Stimulated activated effector memory CD8-positive, alpha-beta T cell treated with anti-CD3 and anti-CD28 coated beads, Interleukin-12 subunit alpha, Interleukin-12 subunit beta, amount 100 ng/mL, for 72 hours (primary cell): ENCODE results near the gene SLC12A7.
"Not testable (repeated sequence)": the region's sequence is repeated elsewhere in the genome, so short reads cannot be mapped to it uniquely, and the experiment has no call there.

ENCODE experiments used
- ATAC-seq: fragments of 150-1000 bp; cut with Tn5 transposase; 2 replicates; pipeline ENCODE4 v1.10.0; 2021
- DNase-seq, 2 donors: peaks; one replicate each; pipeline ENCODE4 v3.0.0; 2021 to 2022; ENCODE audit warnings: low spot score in 2 of 2
- H3K27ac Mint-ChIP-seq: one replicate; pipeline ENCODE4 v1.8.0; 2022; ENCODE audit warnings: mild to moderate bottlenecking, mixed read lengths
- H3K36me3 Mint-ChIP-seq: one replicate; pipeline ENCODE4 v1.8.0; 2022; ENCODE audit warnings: mild to moderate bottlenecking, mixed read lengths
- H3K4me1 Mint-ChIP-seq: one replicate; pipeline ENCODE4 v1.8.0; 2022; ENCODE audit warnings: mixed read lengths
- H3K4me3 Mint-ChIP-seq: one replicate; pipeline ENCODE4 v1.8.0; 2022; ENCODE audit warnings: mild to moderate bottlenecking, mixed read lengths
- H3K9me3 Mint-ChIP-seq: one replicate; pipeline ENCODE4 v1.8.0; 2022; ENCODE audit warnings: mixed read lengths

SLC12A7 gene

DNA sequence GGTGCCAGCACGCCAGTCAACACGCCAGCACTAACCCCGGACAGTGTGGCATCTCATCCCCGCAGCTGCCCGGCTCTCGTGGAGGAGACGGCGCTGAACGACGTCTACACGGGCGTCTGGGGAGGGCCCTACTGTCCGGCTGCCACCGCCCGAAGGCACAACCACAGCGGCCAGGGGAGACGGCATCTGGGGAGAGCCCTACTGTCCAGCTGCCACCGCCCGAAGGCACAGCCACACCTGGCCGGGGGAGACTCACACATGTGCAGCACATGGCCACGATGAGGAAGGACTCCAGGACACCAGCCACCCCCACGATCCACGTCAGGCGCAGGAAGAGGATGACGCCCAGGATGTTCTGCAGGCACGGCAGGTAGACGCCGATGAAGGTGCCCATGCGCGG lies 23.1 kb downstream of the SLC12A7 start:
- Mint-ChIP-seq H3K27ac (peak overlapping the region; percentile 83), H3K36me3 (peaks cover 5% of the 10 kb centered on the region), H3K4me3 (no peak overlapping the region)

DNA sequence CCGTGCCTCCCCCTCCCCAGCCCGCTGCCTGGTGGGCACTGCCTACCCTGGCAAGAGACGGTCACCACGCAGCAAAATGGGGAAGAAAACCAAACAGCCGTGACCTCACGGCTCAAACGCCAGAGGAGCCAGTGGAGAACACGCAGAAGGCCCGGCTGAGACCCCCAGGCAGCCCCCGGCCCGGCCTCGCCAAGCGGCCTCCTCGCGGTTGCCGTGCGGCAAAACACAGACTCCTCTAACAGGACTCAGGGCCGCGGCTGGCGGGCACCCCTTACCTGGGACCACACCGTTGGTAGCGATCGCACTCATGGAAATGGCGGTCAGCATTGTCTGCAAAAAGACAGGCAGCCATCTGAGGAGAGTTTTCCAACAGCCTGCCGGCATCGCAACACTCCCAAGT lies 23.8 kb downstream of the SLC12A7 start:
- no peaks in the 10 kb centered on the region for H3K9me3 Mint-ChIP-seq
- H3K4me3 Mint-ChIP-seq = no peak overlapping the region
- no peak overlapping the region for H3K27ac Mint-ChIP-seq
- no peaks in the 10 kb centered on the region for H3K4me1 Mint-ChIP-seq
- peaks cover 5% of the 10 kb centered on the region for H3K36me3 Mint-ChIP-seq
- ATAC-seq (no peak), DNase-seq (no peak)

More for the DNA sequence above, 23.1 kb downstream of the SLC12A7 start:
- DNase-seq (no peak), ATAC-seq (no peak)
- no peaks in the 10 kb centered on the region for H3K4me1 Mint-ChIP-seq
- H3K9me3 Mint-ChIP-seq = no peaks in the 10 kb centered on the region

DNA sequence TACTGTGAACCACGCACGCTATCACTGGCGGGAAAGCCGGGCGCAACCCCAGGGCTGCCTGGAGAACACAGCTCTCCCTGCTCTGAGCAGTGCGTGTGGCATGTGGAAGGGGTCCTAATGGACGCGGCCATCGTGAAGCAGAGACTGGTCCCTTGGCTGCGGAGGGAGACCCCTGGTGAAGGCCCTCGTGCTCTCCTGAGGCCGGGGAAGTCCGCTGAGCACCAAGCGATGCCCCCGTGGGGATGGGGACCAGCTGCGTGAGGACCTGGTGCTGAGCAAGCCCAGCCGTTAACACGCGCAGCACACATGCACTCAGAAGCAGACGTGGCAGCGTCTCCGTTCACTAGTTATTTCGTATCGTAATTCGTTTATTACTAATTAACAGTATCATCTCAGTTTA lies 24.4 kb downstream of the SLC12A7 start:
- Mint-ChIP-seq H3K4me1 (no peaks in the 10 kb centered on the region), H3K27ac (no peak overlapping the region), H3K36me3 (peaks cover 5% of the 10 kb centered on the region), H3K4me3 (no peak overlapping the region), H3K9me3 (no peaks in the 10 kb centered on the region)
- ATAC-seq (no peak), DNase-seq (no peak)

GRCh38 chr5:1086871-1087270 lies 25.0 kb downstream of the SLC12A7 start:
- Mint-ChIP-seq H3K4me3 (no peak overlapping the region), H3K27ac (no peak overlapping the region), H3K9me3 (no peaks in the 10 kb centered on the region), H3K36me3 (peaks cover 5% of the 10 kb centered on the region), H3K4me1 (no peaks in the 10 kb centered on the region)
- no peak for DNase-seq
- no peak for ATAC-seq

DNA sequence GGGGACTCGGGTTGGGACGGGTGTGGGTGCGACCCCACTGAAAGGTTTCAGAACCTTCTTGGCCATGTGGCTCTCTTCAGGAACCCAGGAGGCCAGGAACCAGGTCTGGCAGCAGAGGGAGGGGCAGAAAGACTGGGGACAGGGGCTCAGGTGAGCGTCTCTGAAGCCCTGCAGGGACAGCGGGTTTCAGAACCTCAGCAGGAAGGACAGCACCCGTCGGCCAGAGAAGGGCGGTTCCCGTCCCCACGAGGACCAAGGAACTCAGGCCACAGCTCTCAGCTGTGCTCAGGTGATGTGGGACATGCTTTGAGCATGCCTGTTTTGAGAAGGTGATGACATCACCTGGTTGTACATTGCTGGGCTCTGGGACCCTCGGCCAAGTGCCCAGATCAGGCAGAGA lies 25.7 kb downstream of the SLC12A7 start:
- DNase-seq = no peak
- no peak for ATAC-seq
- H3K27ac Mint-ChIP-seq = no peak overlapping the region
- H3K9me3 Mint-ChIP-seq = no peaks in the 10 kb centered on the region
- H3K36me3 Mint-ChIP-seq = peaks cover 5% of the 10 kb centered on the region
- no peak overlapping the region for H3K4me3 Mint-ChIP-seq
- H3K4me1 Mint-ChIP-seq = no peaks in the 10 kb centered on the region

- H3K4me1 Mint-ChIP-seq = no peaks in the 10 kb centered on the region
- DNase-seq (no peak), ATAC-seq (no peak)
- H3K36me3 Mint-ChIP-seq = peaks cover 5% of the 10 kb centered on the region
- H3K27ac Mint-ChIP-seq = no peak overlapping the region
- no peaks in the 10 kb centered on the region for H3K9me3 Mint-ChIP-seq
- H3K4me3 Mint-ChIP-seq = no peak overlapping the region
These were observed 26.5 kb downstream of the SLC12A7 start for GRCh38 chr5:1085391-1085790.

- Mint-ChIP-seq H3K27ac (no peak overlapping the region), H3K9me3 (no peaks in the 10 kb centered on the region), H3K4me3 (no peak overlapping the region), H3K36me3 (no peaks in the 10 kb centered on the region), H3K4me1 (no peaks in the 10 kb centered on the region)
- DNase-seq (no peak), ATAC-seq (no peak)
These were observed 27.8 kb downstream of the SLC12A7 start for GRCh38 chr5:1083823-1084605.

DNA sequence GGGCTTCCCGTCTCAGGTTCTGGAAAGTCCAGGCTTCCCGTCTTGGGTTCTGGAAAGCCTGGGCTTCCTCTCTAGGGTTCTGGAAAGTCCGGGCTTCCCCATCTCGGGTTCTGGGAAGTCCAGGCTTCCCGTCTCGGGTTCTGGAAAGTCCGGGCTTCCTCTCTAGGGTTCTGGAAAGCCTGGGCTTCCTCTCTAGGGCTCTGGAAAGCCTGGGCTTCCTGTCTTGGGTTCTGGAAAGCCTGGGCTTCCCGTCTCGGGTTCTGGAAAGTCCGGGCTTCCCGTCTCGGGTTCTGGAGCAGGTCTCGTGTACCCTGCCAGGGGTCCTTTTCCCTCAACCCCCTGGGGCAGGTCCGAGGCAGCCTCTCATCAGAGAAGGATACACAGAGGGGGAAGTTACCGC lies 28.8 kb downstream of the SLC12A7 start:
- not testable (repeated sequence) for H3K4me1 Mint-ChIP-seq, H3K4me3 Mint-ChIP-seq, H3K27ac Mint-ChIP-seq, H3K36me3 Mint-ChIP-seq, H3K9me3 Mint-ChIP-seq, DNase-seq, ATAC-seq

DNA sequence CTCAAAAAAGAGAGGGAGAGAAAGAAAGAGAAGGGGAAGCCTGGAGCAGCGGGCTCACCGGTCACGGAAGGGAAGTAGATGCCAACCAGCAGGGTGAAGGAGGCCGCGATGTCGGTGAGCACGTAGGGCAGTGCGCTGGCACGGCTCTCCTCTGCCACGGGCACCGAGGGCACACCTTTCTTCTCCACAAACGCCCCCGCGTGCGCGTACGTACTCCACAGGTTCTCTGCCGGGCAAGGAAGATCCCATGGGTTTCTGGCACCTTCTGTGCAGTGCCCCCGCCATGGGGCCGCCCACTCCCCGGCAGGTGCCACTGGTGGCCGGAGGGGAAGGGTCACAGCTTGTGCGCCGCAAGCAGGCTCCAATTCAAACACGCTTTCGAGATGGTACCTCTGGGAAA lies 30.3 kb downstream of the SLC12A7 start:
- Mint-ChIP-seq H3K36me3 (no peaks in the 10 kb centered on the region), H3K4me3 (no peak overlapping the region), H3K4me1 (no peaks in the 10 kb centered on the region), H3K9me3 (no peaks in the 10 kb centered on the region), H3K27ac (no peak overlapping the region)
- no peak for ATAC-seq
- DNase-seq = no peak

DNA sequence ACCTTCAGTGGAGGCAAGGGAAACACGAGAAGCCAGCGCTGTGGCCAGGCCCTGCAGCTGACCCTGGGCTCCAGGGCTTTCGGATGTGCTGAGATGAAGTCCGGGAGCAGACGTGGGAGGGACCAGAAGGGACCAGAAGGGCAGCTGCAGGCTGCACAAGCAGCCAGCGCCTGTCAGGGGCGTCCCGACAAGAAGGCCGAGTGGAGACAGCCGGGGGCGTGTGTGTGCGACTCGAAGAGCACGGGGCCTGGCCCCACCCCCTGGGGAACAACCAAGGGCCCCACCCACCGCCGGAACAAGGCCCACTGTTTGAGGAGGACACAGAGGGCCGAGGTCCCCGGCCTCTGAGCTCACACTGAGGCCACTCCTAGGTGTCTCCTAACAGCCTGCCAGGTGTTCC lies 31.4 kb downstream of the SLC12A7 start:
- DNase-seq = no peak
- ATAC-seq = no peak
- no peaks in the 10 kb centered on the region for H3K36me3 Mint-ChIP-seq
- H3K27ac Mint-ChIP-seq = peak overlapping the region; percentile 12
- H3K4me3 Mint-ChIP-seq = no peak overlapping the region
- no peaks in the 10 kb centered on the region for H3K4me1 Mint-ChIP-seq
- H3K9me3 Mint-ChIP-seq = no peaks in the 10 kb centered on the region

DNA sequence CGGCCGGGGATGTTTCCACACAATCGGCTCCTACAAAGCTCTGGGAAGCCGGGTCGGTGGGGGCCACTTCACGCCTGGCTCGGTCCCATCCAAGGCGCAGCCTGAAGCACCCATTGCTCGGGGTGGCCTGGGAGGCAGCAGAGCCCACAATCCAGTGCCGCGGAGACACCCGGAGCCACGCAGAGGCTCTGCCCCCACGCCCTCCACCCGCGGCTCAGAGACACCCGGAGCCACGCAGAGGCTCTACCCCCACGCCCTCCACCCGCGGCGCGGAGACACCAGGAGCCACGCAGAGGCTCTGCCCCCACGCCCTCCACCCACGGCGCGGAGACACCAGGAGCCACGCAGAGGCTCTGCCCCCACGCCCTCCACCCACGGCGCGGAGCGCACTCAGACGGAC lies 31.9 kb downstream of the SLC12A7 start:
- ATAC-seq = no peak
- Mint-ChIP-seq H3K4me1 (no peaks in the 10 kb centered on the region), H3K9me3 (no peaks in the 10 kb centered on the region), H3K27ac (no peak overlapping the region), H3K36me3 (no peaks in the 10 kb centered on the region), H3K4me3 (no peak overlapping the region)
- DNase-seq = no peak

DNA sequence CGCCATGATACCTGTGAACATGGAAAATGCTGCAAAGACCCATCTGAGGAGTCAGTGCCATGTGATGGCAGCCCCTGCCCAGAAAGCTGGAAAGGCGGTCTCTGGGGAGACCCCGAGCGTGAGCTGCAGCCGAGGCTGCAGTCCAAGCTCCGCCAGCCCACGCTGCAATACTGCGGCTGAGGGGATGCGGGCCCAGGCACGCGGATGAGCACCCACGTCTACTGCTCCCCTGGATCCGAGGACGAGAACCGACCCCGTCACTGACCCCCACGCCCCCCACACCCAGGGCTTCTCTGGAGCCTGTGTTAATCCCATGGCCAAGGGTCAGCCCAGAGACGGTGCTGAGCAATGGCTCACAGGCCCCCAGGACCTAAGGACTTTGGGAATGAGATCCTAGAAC lies 32.4 kb downstream of the SLC12A7 start:
- ATAC-seq = no peak

GRCh38 chr5:1078851-1079250 lies 33.0 kb downstream of the SLC12A7 start:
- ATAC-seq = no peak
- H3K36me3 Mint-ChIP-seq = no peaks in the 10 kb centered on the region
- no peak overlapping the region for H3K27ac Mint-ChIP-seq
- no peak for DNase-seq
- H3K4me1 Mint-ChIP-seq = no peaks in the 10 kb centered on the region
- no peak overlapping the region for H3K4me3 Mint-ChIP-seq
- no peaks in the 10 kb centered on the region for H3K9me3 Mint-ChIP-seq

More for the DNA sequence above, 32.4 kb downstream of the SLC12A7 start:
- Mint-ChIP-seq H3K36me3 (no peaks in the 10 kb centered on the region), H3K9me3 (no peaks in the 10 kb centered on the region), H3K27ac (no peak overlapping the region), H3K4me3 (no peak overlapping the region), H3K4me1 (no peaks in the 10 kb centered on the region)
- DNase-seq = no peak

- Mint-ChIP-seq H3K27ac (no peak overlapping the region), H3K4me3 (no peak overlapping the region), H3K4me1 (no peaks in the 10 kb centered on the region), H3K9me3 (no peaks in the 10 kb centered on the region), H3K36me3 (no peaks in the 10 kb centered on the region)
- DNase-seq = no peak
- no peak for ATAC-seq
These were observed 33.7 kb downstream of the SLC12A7 start for GRCh38 chr5:1078206-1078605.

GRCh38 chr5:1077491-1078020 lies 34.3 kb downstream of the SLC12A7 start:
- ATAC-seq = no peak
- Mint-ChIP-seq H3K4me3 (no peak overlapping the region), H3K27ac (no peak overlapping the region), H3K4me1 (no peaks in the 10 kb centered on the region), H3K36me3 (no peaks in the 10 kb centered on the region), H3K9me3 (no peaks in the 10 kb centered on the region)
- DNase-seq = no peak

DNA sequence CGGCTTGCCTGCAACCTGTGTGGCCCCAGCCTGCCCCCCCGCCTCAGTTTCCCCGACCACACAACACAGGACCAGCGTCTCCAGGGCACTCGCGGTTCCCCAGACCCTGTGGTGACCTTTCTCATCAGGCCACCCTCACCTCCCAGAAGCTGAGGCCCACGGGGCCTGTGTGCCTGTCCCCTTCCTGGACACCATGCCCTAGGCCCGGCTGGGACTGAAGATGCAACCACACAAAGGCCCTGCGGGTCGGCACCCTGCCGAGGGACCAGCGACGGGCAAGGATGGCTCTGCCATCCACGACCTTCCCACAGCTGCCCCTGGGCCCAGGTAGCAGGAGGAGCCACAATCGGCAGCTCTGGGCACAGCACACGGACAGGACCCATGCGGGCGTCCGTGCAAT lies 34.8 kb downstream of the SLC12A7 start:
- no peak overlapping the region for H3K4me3 Mint-ChIP-seq
- DNase-seq (no peak), ATAC-seq (no peak)
- no peaks in the 10 kb centered on the region for H3K4me1 Mint-ChIP-seq
- no peak overlapping the region for H3K27ac Mint-ChIP-seq
- no peaks in the 10 kb centered on the region for H3K9me3 Mint-ChIP-seq
- H3K36me3 Mint-ChIP-seq = no peaks in the 10 kb centered on the region
